NCI-H187 (cell line): ENCODE data around the gene PRDX2.
"Not testable (repeated sequence)": the region's sequence is repeated elsewhere in the genome, so short reads cannot be mapped to it uniquely, and the experiment has no call there.

ENCODE experiments used
- DNase-seq, 2 experiments: peaks; one replicate each; lab custom pipeline; 2025; lab: John Stamatoyannopoulos, UW

Gene PRDX2

DNA sequence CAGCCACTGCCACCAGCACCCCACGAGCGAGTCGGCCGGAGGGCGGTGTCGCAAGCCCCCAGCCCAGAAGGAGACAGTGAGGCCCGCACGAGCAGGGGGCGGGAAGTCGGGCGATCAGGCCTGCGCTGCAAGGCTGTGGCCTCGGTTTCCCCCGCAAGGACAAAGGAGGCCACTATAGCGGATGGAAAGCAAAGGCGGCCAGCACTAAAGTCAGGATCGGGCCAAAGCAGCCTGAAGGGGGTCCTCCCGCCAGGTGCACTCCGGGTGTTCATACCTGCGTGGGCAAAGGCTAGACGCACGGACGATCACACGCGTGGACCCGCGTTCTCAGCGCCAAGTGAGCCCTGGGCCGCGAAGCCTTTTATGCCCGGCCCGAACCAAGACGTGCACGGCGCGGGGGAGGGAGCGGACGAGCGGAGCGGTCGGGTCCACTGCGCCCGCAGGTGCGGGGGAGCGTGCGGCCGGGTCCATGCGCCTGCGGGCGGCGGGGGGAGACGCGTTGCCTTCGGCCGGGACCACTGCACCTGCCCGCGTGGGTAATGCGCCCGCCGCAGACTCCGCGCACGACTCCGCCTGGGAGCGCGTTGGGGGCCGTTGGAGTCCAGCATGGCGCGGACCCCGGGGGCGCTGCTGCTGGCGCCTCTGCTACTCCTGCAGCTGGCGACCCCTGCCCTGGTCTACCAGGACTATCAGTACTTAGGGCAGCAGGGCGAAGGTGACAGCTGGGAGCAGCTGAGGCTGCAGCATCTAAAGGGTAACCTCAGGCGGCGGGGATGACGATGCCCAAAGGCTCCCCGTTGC lies at the start of gene PRDX2, which contains the start of gene THSD8:
PRDX2 (minus strand) TSS at position 335 of the 801 bp plus-strand sequence. CDS start 539 bp downstream, outside the sequence.
THSD8 (plus strand) TSS at position 604 of the 801 bp plus-strand sequence; CDS start at position 607, 3 bp downstream.
- peak; percentile 43 to 55 for DNase-seq

DNA sequence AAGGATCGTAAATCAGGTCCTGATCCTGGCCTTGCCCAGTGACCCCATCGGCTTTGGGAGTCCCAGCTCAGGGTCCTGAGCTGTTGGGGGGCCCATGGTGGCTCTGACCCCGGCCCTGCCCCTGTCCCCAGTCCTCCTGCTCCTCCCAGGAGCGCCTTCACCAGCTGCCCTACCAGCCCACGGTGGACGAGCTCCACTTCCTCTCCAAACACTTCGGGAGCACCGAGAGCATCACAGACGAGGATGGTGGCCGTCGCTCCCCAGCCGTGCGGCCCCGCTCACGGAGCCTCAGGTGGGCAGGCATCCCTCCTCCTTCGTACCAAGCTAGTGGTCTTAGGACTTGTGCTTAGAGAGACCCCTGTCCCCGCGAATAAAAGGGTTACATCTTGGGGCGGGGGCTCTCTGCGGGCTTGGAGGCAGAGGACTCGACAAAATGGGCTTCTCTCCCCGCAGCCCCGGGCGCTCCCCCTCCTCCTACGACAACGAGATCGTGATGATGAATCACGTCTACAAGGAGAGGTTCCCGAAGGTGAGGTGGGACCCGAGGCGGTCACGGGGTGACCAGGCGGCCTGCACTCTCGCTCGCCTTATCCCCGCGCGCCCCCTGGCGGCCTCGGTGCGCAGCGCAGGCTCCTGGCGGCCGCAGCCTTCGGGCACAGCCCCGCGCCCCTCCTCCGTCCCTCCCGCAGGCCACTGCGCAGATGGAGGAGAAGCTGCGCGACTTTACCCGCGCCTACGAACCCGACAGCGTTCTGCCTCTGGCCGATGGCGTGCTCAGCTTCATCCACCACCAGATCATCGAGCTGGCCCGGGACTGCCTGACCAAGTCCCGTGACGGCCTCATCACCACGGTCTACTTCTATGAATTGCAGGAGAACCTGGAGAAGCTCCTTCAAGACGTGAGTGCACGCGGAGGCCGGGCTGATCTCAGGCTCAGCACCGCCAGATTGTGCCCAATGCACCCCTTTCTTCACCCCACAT lies 45.8 kb upstream of the PRDX2 start:
- DNase-seq, result peak in 1 of 2 experiments; percentile 29

DNA sequence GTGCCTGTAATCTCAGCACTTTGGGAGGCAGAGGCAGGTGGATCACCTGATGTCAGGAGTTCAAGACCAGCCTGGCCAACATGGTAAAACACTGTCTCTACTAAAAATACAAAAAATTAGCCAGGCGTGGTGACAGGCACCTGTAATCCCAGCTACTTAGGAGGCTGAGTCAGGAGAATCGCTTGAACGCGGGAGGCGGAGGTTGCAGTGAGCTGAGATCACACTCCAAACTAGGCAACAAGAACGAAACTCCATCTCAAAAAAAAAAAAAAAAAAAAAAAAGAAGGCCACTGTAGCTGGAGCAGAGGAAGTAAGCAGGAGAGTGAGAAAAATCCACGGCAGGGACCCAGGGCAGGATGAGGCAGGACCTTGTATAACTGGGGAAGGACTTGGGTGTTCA lies 45.0 kb upstream of the PRDX2 start:
- not testable (repeated sequence) for DNase-seq

DNA sequence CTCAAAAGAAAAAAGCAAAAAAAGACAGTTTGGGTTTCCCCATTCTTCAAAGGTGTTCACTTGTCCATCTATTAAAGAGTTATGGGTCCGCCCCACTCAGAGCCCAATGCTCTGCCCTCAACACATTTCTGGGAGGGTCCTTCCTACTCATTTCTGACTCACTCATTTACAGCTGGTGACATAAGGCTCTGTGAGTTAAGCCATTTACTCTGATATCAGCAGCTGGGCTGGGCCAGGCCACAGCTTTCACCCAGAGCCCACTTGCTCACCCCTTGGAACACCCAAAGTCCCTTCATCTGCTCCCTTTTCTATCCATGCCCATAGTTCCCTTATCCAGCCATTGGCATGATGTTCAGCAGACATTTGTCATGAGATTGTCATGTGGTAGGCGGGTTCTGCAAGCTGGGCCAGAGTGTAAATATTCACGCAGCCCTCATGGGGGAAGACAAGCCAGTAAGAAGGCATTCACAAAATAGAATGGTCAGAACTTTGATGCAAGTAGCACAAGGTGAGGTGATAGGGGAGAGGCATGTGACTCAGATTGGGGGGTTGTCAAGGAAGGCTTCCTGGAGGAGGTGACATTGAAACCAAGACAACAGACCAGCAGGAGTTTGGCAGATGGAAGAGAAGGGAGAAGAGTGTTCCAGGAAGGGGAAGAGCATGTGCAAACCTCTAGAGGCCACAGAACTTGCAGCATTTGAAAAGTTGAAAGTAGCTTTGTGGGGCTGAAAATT lies 42.6 kb upstream of the PRDX2 start:
- DNase-seq, result no peak

DNA sequence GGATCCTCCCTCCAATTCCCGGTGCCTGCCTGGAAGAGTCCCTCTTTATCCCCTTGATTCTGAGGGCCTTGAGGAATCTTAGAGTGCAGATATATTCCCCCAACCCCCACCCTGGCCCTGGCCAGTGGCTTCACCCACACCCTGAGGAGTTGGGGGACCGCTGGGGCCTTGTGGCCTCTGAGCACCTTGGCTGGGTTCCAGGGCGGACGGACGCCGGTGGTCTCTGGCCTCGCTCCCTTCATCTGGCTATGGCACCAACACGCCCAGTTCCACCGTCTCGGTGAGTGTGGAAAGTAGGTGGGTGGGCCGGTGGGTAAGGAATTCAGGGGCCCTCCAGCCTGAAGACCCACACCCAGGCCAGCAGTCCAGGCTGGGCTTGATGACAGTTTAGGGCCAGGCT lies 41.7 kb upstream of the PRDX2 start:
- DNase-seq, result no peak

DNA sequence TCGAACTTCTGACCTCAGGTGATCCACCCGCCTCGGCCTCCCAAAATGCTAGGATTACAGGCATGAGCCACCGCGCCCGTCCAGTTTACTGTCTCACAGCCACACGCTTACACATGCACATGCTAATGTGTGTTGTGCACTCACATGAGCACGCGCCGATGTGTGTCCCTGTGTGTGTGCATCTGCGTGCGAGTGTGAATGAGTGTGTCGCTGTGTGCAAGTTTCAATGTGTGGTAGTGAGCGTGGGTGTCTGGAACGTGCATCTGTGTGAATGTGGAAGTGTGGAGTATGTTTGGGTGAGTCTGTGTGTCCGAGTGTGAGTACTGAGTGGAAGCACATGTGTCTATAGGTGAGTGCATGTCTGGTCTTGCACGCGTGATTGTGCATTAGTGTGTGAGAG lies 40.9 kb upstream of the PRDX2 start:
- DNase-seq, result no peak

DNA sequence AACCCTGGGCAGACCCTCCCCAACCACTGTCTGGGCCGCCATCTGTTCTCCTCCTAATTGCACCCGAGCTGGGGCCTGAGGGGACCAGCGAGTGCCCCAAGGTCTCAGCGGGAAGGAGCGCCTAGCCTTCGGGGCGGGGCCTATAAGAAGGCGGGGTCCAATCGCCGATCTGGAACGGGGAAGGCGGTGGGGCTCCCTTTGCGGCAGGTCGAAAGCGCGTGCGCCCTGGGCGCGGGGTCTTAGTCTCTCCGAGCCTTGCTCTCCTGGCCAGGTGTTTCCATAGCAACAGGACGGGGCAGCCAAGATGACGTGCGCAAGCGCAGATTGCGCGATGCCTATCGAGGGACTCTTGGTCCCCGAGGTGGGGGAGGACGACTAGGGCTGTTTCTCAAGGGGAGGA lies 39.5 kb upstream of the PRDX2 start:
- DNase-seq, result peak; percentile 47 to 59

DNA sequence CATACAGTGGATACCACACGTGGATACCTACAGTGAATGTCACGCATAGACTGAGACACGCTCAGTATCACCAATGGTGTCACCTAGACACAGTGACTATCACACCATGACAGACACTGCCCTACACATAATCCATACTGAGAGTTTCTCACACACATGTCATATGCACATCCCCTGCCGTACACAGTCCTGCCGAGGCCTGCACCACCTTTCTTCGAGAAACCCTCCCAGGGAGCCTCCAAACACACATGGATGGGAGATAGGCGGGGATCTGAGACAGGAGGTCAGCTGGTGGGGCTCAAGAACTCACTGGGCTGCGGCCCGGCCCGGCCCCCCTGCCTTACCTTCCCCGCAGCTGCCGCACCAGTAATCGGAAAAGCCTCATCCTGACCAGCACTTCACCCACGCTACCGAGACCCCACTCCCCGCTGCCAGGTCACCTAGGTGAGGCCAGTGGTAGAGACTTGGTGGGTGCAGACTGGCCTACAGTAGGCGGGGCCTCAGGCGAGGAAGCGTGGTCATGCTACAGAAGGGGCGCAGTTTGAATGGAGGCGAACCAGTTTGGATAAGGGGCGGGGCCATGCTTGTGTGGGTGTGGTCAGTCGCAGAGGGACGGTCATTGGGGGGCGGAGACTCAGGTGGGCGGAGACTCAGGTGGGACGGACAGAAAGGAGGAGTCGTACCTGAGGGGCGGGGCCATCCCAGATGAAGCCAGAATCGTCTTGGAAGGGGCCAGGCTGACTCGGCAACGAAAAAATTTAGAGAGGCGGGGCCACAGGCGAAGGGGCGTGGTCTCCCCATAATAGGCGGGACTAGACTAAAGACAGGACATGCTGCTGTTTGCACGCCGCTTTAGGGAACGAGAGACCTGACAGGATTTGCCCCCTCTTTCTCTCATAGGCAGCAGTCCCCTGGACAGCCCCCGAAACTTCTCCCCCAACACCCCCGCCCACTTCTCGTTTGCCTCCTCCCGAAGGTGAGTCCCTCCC lies 38.8 kb upstream of the PRDX2 start:
- peak; percentile 50 to 66 for DNase-seq

DNA sequence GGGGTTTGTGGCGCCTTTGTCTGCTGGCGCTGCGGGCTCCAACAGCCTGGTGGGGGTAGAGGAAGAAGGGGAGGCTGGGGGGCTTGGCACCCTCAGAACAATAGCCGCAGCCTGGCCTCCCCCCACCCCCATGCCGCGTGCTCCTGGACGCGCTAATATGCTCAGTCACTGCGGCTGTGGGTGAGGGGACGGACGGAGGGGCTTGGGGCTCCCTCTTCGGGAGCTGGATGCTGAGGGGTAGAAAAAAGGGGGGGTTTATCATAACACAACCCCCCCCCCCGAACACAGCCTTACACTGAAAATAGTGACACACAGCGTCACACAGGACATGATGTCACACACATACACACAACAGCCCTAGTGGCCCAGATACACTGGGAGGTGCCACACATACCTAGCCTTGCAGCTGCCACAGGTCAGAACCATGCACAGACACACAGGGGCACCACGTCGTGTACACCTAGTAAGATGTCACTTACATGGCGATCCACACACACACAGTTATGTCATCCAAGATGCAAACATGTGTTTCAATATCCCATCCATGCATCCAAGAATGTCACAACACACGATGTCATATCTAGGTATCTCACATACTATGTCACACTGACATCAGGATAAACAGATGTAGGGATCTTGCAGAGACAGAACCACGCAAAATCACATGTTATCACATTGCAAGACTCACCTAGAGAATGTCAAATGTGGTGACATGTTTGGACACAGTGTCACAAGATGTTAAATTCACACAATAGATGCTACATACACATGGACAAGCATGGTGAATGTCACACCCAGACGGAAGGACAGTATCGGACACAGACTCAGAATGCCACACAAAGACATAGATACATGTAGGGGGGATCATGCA lies 37.5 kb upstream of the PRDX2 start:
- no peak for DNase-seq

DNA sequence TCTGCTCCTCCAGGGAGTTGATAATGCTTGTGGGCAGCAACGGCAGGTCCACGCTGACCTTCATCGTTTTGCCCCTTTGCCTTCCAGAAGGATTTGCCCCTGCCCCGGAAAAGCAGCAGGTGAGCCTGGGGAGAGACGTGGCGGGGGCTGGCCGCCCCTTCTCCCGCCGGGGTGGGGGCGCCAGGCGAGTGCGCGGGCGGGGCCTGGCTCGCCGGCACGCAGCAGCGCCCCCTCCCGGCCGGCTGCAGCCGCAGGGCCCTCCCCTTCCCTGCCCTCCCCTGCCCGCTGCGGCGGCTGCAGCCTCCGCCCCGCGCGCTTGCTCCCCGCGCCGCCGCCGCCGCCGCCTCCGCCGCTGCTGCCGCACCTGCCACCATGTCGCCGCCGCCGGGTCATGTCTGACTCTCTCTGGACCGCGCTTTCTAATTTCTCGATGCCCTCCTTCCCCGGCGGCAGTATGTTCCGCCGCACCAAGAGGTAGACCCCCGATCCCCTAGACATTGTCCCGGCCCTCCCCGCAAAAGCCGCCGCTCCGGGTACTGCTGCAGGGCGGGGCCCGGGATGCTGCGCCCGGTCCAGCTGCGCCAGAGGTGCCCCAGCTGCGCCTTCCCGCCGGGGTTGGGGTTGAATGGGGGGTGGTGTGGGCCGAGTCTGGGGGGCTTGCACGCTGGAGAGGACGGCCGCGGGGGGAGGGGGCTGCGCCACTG lies 36.7 kb upstream of the PRDX2 start, which contains the start of gene MAST1:
MAST1 (plus strand) TSS at position 334 of the 704 bp plus-strand sequence; CDS start at position 392, 58 bp downstream.
- no peak for DNase-seq

DNA sequence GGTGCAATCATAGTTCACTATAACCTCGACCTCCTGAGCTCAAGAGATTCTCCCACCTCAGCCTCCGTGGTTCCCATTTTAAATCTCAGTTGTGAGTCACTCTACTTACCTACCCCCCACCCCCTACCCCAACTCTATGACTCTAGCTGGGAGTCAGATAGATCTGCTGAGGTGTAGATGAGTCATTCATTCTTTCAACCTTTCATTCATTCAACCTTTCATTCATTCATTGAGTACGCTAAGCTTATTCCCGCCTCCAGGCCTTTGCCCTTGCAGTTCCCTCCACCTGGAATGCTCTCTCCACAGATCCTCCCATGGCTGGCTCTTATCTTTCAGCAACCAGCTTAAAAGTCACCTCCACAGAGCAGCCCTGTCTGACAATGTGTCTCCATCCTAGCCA lies 35.6 kb upstream of the PRDX2 start:
- no peak for DNase-seq

DNA sequence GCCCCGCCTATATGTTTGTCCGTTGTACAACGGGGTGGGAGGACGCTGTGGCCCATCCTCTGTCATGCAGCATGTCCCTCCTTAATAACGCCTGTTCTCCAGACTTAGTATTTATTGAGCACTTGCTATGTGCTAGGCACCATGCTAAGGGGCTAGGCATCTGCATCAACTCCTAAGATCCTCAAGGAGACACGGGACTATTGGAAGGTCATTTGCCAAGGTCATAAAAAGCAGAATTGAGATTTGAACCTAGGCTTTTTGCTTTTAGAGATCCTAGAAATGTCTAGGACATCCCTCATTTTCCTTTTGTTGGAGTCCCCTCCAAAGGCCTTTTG lies 34.9 kb upstream of the PRDX2 start:
- DNase-seq, result no peak

DNA sequence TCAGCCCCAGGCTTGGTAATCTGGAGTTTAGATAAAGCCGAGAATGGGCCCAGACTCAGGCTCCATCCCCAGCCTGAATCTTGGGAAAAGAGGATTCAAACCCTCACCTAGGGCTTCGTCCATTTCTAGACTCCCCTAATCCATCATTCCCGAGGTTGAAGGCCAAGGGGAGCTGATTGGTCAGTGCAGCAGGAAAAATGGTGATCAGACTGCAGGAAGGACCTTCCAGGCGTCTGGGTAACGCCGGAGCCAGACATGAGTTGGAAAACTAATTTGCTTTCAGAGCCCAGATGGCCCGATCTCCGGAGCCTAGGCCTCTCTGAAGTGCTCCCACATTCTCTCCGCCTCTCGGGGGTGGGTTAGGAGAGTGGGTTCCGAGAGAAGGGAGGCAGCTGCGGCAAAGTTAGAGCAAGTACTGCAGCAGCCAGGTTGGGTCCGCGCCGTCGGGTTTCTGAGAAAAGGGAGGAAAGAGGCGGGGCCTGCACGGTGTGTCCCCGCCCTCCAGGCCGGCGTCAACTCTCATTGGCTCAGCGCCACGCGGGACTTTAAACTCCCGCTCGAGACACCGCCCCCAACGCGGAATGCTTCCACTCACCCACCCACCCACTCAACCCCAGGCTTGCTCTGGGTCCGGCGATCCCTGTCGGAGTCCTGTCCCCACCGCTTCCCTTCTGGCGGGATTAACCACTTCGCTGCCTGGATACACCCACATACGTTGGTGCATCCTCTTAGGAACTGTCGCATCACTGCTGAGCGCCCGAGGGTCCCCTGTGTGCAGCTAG lies 33.6 kb upstream of the PRDX2 start:
- DNase-seq, result peak in 1 of 2 experiments; percentile 46

DNA sequence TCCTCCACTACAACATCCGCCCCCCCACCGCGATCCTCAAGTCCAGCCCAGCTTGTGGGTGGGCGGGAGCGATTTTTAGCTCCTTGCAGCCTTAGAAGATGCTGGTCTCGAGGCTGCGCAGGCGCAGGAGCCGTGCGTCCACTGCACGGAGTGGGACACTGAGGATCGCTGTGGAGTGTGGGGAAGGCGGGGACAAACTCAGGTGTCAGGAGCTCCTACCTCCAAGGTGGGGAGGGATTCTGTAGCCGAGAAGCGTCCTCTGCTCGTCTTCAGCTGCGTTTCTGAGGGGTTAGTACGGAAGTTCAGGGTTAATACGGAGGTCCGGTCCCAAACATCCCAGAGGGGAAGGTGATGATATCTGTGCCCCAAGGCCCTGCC lies 33.0 kb upstream of the PRDX2 start, which contains the start of gene RTBDN:
RTBDN (minus strand) TSS at position 14 of the 378 bp plus-strand sequence. CDS start 4,600 bp downstream, outside the sequence.
- DNase-seq, result no peak

DNA sequence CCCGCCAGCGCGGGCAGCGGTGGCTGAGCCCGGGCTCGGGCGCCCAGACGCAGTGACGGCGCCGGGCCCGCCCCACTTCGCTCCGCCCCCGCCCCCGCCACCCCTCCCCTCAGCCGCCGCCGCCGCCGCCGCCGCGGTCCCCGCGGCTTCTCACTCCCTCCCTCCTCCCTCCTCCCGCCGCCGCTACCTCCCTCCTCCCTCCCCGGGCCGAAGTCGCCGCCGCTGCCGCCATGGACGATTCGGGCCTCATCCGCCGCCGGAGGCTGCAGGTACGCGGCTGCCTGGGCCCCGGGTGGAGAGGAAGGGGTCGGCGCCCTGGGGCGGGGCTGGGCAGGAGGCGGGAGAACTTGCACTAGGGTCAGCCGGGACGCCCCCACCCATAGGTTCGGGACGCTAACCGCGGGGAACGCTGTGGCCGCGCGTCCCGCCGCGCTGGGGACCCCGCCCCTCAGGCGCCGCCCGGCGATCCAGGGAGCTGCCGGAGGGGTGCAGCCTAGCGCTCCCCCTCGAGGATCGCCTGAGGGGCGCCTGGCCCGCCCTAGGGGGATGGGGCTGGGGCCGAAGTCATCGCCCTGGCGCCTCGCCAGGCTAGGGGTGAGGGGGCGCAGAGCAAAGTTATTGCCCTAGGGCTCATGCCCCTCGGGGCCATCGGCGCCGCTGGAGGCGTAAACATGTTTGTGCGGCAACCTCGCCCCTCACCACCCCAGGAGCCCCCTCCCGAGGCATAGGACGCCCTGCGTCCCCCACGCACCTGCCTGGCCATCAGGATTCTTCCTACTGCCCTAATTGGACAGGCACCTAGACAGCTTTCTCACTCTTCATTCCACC lies 32.4 kb upstream of the PRDX2 start:
- no peak for DNase-seq

DNA sequence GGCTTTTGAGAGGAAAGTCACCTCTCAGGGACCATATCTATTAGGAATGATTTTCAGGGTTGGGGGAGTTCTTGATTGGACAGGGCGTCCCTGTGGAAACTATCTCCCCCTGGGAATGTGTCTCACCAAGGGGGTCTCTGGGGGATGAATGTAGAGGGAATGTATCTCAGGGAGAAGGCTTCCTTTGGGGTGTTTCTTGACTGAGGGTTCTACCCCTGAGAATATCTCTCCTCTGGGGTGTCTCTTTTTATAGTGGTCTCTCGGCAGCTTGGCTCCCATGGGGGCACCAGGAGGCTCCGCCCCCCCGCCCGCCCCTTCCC lies 31.8 kb upstream of the PRDX2 start:
- no peak for DNase-seq

DNA sequence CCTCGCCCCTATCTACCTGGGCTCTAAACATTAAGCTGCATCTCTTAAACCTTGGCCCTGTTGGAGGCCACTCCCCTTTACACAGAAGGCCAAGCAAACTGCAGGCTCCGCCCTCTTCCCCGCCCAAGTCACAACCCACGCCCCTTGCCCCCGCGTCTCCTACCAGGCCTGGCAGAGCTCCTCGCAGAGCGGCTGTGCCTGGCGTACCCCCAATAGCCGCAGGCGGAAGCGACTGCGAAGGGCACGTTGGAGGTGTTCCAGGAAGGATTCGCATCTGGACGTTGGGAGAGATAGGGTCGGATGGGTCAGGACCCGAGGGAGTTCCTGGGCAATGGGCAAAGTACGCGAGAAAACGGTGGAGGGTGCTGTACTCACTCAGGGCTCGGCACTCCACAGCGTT lies 26.9 kb upstream of the PRDX2 start:
- DNase-seq, result no peak
